HG02840 (cell line): ENCODE data around the gene LEF1.

ENCODE experiments used
- ATAC-seq: cut with Tn5 transposase; IDR thresholded peaks from one replicate; pipeline ENCODE4 v1.9.1; 2021; ENCODE audit warnings: mild to moderate bottlenecking, moderate library complexity, moderate number of reproducible peaks; ENCODE audit not compliant: unreplicated experiment, low FRiP score

Gene LEF1

GRCh38 chr4:108168671-108169523 lies at the start of gene LEF1:
Gene LEF1 (minus strand): TSS chr4:108168932. CDS start chr4:108167767, 1,165 bp downstream.
- no peak for ATAC-seq

- no peak for ATAC-seq
These were observed 47.8 kb upstream of the LEF1 start for GRCh38 chr4:108216510-108216909.

DNA sequence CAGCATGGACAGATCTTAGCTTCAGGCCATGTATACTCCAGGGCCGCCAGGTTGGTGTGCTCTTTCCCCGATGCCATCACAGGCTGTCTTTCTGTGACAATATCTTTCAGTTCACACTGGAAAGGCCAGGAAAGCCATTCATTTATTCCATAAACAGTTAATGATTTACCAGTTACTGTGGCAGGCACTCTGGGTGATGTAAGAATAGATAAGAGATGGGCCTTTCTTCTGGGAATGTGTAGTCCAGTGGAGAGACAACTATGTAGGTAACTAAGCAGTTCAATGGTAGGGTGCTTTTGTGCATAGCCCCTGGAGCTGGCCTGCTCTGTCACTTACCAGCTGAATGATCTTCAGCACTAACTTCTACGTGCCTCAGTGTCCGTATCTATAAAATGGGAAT lies 46.3 kb upstream of the LEF1 start:
- no peak for ATAC-seq

- ATAC-seq, result no peak
These were observed 45.0 kb upstream of the LEF1 start for GRCh38 chr4:108213723-108214122.

- no peak for ATAC-seq
These were observed 44.6 kb upstream of the LEF1 start for GRCh38 chr4:108213308-108213707.

- ATAC-seq, result no peak
These were observed 42.5 kb upstream of the LEF1 start for GRCh38 chr4:108210989-108211835.

- no peak for ATAC-seq
These were observed 40.8 kb upstream of the LEF1 start for GRCh38 chr4:108209489-108209888.

DNA sequence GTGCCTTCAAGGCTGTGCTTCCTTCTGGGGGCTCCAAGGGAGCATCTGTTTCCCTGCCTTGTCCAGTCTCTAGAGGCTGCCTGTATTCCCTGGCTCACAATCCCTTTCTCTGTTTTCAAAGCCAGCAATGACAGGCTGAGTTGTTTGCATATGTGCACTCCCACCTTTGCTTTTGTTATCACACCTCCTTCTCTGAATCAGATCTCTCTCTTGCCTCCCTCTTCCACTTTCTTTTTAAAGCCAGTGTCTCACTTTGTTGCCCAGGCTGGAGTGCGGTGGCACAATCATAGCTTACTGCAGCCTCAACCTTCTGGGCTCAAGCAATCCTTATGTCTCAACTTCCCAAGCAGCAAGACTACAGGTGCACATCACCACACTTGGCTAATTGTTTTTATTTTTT lies 37.1 kb upstream of the LEF1 start:
- ATAC-seq, result no peak

DNA sequence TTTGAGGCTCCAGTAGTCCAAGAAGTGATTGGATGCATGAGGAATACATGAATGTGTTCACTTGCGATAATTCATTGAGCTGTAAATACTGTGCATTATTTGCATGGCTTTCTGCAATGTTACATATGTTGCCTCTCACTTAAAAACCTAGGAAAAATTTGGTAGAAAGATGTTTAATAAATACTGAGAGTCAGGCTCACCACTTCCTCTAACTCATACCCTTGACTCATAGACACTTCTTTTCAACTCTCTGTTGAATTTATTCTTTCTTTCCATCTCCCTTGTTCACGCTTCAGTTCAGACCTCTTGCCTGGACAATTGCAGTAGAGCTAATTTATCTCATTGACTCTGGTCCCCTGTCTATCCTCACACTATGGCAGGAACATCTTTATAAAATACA lies 35.8 kb upstream of the LEF1 start:
- ATAC-seq, result no peak

DNA sequence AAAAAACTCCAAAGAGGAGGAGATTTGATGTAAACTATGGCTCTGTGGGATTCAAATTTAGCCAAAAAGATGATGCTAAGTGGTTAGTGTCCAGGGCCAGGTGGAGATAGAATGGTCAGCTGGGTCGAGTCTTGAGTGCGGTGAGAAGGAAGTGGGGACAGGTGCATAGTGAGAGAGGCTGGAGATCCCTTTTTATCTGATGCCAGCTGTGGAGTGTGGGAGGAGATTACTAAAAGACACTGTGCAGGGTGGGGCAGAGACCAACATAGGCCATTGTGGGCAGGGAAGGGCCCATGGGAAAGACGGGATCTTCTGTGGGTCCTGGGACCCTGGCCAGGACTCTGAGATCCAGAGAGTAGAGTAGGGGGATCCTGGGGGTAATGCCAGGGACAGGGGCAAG lies 34.6 kb upstream of the LEF1 start:
- no peak for ATAC-seq

DNA sequence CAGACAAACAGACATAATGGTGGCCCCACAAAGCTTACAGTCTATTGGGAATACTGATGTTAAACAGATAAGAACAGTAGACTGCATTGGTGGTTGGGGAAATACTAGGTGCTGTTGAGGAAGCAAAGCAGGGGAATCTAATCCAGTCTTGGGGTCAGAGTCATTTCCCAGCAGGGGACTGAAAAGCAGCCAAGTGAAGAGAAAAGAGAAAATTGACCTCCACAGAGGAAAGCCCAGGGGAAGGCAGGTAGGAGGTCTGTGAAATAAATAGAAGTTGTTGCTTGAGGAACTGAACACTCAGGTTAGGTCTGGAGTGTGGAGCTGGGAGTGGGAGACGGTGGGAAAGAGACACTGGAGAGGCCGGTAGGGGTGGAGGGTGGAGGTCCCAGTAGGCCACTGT lies 33.0 kb upstream of the LEF1 start:
- no peak for ATAC-seq

DNA sequence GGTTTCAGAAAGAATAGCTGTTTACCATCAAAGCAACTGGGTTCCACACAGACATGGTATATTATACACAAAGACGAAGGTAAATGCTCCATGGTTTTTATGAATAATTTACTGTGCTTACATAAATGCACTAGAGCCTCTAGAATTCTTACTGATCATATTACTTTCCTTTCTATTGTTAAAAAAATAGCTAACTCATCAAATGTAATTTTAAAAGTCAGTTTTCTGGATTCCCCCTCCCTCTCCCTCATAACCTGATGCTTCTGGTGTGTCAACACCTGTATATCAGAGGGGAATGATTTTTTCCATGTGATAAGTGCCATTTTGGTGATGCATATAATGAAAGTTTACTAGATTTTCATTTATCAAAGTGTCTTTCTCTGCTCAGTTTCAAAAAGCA lies 31.1 kb upstream of the LEF1 start:
- no peak for ATAC-seq

GRCh38 chr4:108193886-108194672 lies 25.3 kb upstream of the LEF1 start:
- ATAC-seq, result no peak

GRCh38 chr4:108192935-108193334 lies 24.2 kb upstream of the LEF1 start:
- ATAC-seq, result no peak

DNA sequence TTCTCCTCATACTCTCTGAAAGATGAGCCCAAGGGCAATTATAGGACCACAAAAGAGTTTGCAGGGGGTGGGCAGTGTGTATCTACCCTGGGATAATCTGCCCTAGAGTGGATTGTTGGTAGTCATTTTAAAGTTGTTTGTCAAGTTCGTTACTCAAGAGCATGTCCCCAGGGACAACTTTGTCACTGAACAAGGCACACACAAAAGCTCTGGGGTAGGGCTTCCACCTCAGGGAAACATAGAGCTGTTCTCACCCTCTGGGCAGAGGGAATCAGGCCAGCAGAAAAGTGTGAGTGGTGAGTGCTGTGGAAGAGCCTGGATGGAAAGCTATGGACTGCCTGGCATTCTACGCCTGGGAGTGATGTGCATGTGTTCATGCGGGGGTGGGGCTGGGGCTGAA lies 23.3 kb upstream of the LEF1 start:
- no peak for ATAC-seq

GRCh38 chr4:108191269-108191914 lies 22.7 kb upstream of the LEF1 start:
- no peak for ATAC-seq

DNA sequence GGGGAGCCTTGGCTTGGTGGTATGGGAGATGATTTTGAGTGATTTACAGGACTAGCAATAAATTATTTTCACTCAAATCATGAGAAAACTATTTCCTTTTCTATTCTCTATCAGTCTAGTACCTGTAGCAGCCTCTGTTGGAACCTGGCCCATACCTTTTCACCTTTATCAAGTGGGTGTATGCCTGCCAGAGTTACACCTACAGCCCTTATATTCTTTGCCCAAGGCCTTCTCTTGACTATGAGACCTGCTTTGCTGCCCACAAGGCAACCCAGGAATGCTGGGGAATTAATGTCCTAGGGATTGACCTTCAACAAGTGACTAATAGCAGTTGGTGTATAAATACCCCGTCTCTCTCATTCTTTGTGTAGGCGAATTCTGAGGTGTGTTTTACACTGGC lies 20.0 kb upstream of the LEF1 start:
- no peak for ATAC-seq

GRCh38 chr4:108185252-108185651 lies 16.5 kb upstream of the LEF1 start:
- no peak for ATAC-seq

DNA sequence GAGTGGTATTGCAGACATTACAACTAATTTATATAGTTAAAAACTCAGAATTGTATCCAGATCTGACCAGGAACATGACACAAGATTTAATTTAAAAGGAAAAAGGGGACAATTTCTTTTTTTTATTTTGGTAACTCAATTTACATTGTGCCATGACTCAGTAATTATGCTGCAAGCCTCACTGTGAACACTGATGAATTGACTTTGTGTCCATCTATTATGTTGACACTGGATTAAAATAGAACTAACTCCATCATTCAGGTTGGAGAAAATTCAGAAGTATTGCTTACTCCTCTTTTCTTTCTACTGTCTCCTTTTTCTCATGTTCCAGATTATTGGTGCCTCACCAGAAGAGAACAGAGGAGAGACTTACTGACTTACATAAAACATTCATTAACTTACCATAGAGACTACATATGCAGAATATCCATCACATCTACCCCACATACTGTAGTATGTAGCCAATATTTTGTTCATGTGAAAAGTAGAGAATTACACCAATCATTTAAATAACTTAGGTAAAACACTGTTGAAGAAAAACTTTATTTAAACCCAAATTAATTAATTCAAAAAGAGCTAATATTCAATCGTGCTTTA lies 15.8 kb upstream of the LEF1 start:
- ATAC-seq, result no peak

GRCh38 chr4:108181704-108182103 lies 13.0 kb upstream of the LEF1 start:
- no peak for ATAC-seq
